H7 (cell line): ENCODE results near the gene CCT3. TPM values are rescaled to one million over a fixed set of nuclear protein-coding genes. Genes with fewer than 3 reads are reported as not detected.
"Not testable (repeated sequence)": the region's sequence is repeated elsewhere in the genome, so short reads cannot be mapped to it uniquely, and the experiment has no call there.

Source experiments
- DNase-seq: peaks from one replicate; pipeline ENCODE4 v3.0.0; 2012
- H3K27me3 ChIP-seq: 2 replicates; pipeline ENCODE4 v1.6.0; 2011; ENCODE audit warnings: mild to moderate bottlenecking, low read length; ENCODE audit not compliant: control insufficient read depth, insufficient read depth
- H3K36me3 ChIP-seq: replicated peaks from 2 replicates; pipeline ENCODE4 v1.5.1; 2011; ENCODE audit warnings: low read length; ENCODE audit not compliant: control insufficient read depth, insufficient read depth
- H3K4me3 ChIP-seq: 2 replicates; pipeline ENCODE4 v1.5.1; 2011; ENCODE audit warnings: low read depth, mild to moderate bottlenecking, control low read depth, low read length, moderate library complexity; ENCODE audit not compliant: insufficient read depth
- total RNA-seq: library from RNA; depleted of rRNA; stranded (reverse); fragments of >200 nt; shearing (Covaris generic); gene quantifications from 2 replicates; pipeline ENCODE4 v1.2.3, GENCODE V29; 2014

The CCT3 gene
- total RNA-seq, 1 experiment from 2014 or later, result 946 TPM

- DNase-seq, result peak; percentile 35
- Histone ChIP-seq H3K27me3 (no peaks in the 10 kb centered on the region; the same call in none of the 2 replicates), H3K36me3 (no peaks in the 10 kb centered on the region), H3K4me3 (no peak overlapping the region)
Observed at GRCh38 chr1:156376146-156376545, 38.1 kb upstream of the CCT3 start.

GRCh38 chr1:156373546-156373945 is 35.5 kb upstream of the CCT3 start:
- DNase-seq, result no peak
- peaks cover 10% of the 10 kb centered on the region for H3K27me3 ChIP-seq
- no peaks in the 10 kb centered on the region for H3K36me3 ChIP-seq
- no peak overlapping the region for H3K4me3 ChIP-seq

DNA sequence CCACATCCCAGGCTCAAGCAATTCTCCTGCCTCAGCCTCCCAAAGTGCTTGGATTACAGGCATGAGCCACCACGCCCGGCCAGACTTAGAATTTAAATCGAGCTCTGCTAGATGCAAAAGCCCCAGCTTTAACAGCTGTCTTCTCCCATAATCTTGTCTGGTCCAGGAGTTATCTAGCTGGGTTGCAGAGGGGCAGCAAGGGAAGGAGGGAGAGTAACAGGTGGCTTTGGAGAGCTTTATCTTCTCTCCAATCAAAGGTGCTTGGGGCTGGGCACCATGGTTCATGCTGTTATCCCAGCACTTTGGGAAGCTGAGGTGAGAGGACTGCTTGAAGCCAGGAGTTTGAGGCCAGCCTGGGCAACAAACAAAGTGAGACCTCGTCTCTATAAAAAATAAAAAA is 34.8 kb upstream of the CCT3 start:
- DNase-seq, result no peak
- Histone ChIP-seq H3K27me3 (peaks cover 10% of the 10 kb centered on the region), H3K4me3 (no peak overlapping the region), H3K36me3 (no peaks in the 10 kb centered on the region)

GRCh38 chr1:156372265-156372586 is 34.1 kb upstream of the CCT3 start:
- Histone ChIP-seq H3K4me3 (no peak overlapping the region), H3K36me3 (no peaks in the 10 kb centered on the region), H3K27me3 (peaks cover 10% of the 10 kb centered on the region)
- DNase-seq, result no peak

DNA sequence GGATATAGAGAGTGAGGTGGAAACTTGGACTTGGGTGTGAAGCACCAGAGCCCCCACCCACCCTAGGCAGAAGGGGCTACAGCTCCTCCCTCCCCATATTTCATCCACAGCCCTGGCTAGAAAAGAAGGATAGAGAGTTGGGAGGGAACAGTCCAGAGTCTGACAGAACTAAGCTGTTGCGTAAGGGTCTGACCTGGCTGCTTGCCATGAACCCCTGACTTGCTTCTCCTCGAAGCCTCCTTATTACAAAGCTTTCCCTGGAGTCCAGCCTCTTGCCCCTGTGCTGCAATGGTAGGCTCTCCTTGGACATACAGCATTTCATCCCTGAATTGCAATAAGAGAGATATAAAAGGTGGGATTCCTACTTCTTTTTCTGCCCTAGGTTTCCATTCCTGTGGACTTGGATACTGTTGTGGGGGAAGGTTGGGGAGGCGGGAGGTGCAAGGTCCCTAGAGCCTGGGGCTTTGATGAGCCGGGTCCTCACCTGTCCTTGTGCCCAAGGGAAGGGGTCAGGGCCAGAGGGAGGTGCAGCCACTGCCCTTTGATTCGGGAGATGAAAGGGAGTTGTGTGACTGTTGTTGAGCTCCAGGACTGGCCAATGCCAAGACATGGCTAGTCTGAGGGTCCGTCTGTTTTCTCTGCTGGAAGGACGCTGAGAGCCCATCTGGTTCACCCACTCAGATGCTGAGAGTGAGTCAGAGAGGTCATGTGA is 33.6 kb upstream of the CCT3 start:
- no peak for DNase-seq
- no peaks in the 10 kb centered on the region for H3K36me3 ChIP-seq

DNA sequence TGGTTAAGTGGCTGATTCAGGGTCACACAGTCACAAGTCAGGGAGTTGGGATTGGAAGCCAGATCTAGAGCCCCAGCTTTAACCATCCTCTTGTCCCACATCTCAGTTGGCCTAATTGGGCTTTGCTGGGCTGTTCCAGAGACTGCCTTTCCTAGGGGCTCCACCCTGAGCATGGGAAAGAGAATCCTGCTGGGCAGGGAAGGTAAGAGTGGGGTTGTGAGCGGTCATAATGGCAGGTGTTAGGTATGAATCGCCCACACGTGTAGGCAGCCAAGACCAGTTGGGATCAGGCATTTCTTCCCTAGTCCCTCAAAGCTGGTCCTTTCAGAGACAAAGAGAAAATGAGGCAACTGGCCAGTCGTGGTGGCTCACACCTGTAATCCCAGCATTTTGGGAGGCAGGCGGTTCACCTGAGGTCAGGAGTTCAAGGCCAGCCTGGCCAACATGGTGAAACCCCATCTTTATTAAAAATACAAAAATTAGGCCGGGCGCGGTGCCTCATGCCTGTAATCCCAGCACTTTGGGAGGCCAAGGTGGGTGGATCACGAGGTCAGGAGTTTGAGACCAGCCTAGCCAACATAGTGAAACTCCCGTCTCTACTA is 31.7 kb upstream of the CCT3 start:
- peak overlapping the region; percentile 53 for H3K4me3 ChIP-seq
- peak; percentile 32 for DNase-seq
- H3K36me3 ChIP-seq, result not testable (repeated sequence)
- peaks cover 10% of the 10 kb centered on the region for H3K27me3 ChIP-seq

More for the DNA sequence above, 33.6 kb upstream of the CCT3 start:
- Histone ChIP-seq H3K4me3 (no peak overlapping the region), H3K27me3 (peaks cover 10% of the 10 kb centered on the region)

DNA sequence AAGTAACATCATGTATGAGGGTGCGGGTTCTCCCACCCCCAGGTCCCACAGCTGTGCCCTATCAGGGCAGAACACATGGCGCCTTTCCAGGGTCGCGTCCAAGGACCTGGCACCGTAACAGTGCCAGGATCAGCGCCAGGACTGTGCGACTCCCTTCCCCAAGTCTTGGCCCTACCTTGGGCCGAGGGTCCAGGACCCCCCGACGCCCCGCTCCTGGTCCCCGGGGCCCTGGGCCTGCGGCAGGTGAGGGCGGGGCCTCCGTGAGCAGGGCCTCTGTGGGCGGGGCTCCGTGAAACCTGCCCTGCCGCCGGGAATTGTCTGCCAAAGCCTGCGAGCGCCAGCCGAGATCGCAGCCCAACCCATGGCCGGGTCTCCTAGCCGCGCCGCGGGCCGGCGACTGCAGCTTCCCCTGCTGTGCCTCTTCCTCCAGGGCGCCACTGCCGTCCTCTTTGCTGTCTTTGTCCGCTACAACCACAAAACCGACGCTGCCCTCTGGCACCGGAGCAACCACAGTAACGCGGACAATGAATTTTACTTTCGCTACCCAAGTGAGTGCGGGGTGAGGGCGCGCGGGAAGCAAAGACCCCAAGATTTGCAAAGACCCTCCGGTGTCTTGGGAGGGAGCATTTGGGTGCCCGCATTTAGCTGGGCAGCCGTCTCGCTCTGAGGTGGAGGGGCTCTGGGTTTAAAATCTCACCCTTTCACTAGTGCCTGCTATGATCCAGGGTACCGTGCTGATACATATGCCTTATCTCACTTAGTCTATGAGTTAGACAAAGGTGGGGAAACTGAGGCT is 31.0 kb upstream of the CCT3 start, which contains the start of gene RHBG:
RHBG (plus strand) TSS at position 323 of the 796 bp plus-strand sequence; CDS start at position 362, 39 bp downstream.
- Histone ChIP-seq H3K36me3 (no peaks in the 10 kb centered on the region), H3K4me3 (peak within 1 kb of the TSS; percentile 53), H3K27me3 (peaks cover 10% of the 10 kb centered on the region)
- peak; percentile 96 for DNase-seq

GRCh38 chr1:156368157-156368658 is 30.1 kb upstream of the CCT3 start:
- Histone ChIP-seq H3K36me3 (no peaks in the 10 kb centered on the region), H3K27me3 (peaks cover 10% of the 10 kb centered on the region), H3K4me3 (no peak overlapping the region)
- DNase-seq, result no peak

DNA sequence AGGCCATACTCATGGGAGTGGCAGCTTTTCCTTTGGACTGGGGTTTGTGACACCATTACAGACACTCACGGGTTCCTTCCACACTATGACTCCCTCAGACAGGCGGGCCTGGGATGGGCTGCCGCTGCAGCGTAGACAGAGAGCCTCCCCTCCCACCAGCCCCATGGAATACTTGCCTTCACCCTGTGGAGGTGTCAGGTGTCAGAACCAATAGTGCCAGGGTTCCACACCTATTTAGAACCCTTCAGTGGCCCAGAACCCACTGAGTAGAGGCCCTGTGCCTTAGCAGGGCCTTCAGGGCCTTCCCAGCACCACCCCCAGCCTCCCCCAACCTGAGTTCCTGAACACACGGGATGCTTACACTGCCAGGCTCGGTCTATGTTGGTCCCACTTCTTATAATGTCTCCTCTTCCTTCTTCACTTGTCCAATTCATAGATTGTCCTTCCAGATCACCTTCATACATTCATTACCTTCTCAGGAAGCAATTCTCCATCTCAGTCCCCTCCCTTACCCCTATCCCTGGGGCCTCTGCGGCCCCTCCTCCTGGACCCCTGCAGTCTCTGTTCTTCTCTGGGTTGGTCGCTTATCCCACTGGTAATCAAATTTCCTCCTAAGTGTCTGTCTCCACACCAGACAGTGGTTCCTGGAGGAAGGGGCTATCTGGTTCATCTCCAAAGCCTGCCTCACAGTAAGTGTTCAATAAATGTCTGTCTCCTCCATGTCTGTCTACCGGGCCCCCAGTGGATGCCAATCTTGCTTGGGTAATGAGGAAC is 29.5 kb upstream of the CCT3 start:
- no peaks in the 10 kb centered on the region for H3K36me3 ChIP-seq
- H3K27me3 ChIP-seq, result peaks cover 10% of the 10 kb centered on the region
- DNase-seq, result peak; percentile 57
- H3K4me3 ChIP-seq, result no peak overlapping the region

GRCh38 chr1:156366378-156367166 is 28.5 kb upstream of the CCT3 start:
- DNase-seq, result peak; percentile 57
- Histone ChIP-seq H3K4me3 (no peak overlapping the region), H3K36me3 (no peaks in the 10 kb centered on the region), H3K27me3 (peaks cover 10% of the 10 kb centered on the region)

DNA sequence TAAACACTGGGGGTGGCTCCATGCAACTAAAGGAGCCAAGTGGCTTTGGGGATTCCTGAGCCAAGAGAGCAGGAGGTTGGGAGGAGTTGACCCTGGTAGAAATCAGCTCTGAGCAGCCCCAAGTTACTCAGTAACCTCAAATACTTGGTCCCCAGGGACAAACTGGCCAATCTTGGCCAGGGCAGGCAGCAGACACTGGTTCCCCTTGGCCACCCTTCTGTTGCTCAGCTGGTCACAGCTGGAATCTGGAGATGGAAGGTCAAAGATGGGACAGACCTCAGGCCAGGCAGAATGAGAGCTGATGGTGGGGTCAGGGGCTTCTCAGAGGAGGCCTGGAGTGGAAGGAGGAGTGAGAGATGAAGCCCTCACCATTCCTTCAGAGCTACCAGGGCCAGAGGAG is 27.7 kb upstream of the CCT3 start:
- H3K27me3 ChIP-seq, result peaks cover 10% of the 10 kb centered on the region
- DNase-seq, result no peak
- no peaks in the 10 kb centered on the region for H3K36me3 ChIP-seq
- no peak overlapping the region for H3K4me3 ChIP-seq

DNA sequence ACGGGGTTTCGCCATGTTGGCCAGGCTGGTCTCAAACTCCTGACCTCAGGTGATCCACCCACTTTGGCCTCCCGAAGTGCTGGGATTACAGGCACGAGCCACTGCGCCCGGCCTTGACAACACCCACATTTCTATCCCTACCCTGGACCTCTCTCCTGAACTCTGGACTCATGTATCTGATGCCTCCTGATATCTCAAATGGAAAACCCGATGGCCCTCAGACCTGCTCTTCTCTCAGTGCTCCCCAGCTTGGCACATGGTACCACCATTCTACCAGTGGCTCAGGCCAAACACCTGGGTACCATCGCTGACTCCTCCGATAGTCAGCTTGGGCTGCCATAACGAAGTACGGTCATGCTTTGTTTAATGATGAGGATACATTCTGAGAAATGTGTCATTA is 22.4 kb upstream of the CCT3 start:
- H3K36me3 ChIP-seq, result no peaks in the 10 kb centered on the region
- H3K27me3 ChIP-seq, result no peaks in the 10 kb centered on the region; the same call in 1 of the 2 replicates
- H3K4me3 ChIP-seq, result no peak overlapping the region
- DNase-seq, result no peak

DNA sequence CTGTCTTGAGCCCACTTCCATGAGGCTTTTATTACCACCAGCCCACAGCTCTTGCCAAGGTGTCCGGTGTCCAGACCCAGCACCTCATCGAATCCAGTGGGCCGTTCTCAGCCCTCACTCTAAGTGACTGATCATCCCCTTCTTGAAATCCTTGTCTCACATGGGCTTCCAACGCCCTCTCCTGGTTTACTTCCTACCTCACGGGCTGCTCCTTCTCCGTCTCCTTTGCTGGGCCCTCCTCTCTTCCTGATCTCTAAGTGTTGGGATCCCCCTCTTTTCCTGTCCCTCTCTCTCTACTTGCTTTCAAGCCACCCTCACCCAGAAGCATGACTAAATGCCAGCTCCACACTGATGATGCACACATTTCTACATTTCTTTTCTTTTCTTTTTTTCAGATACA is 21.9 kb upstream of the CCT3 start:
- Histone ChIP-seq H3K36me3 (no peaks in the 10 kb centered on the region), H3K4me3 (no peak overlapping the region), H3K27me3 (no peaks in the 10 kb centered on the region; the same call in 1 of the 2 replicates)
- DNase-seq, result peak; percentile 72
